Activated gamma-delta T cell treated with Interleukin-2 at 50 U/mL for 16 hours (primary cell): Measurements from ENCODE around the gene VWA3B.

Experiments
- DNase-seq: peaks from one replicate; pipeline ENCODE4 v3.0.0-alpha.2; 2020

The VWA3B gene

DNA sequence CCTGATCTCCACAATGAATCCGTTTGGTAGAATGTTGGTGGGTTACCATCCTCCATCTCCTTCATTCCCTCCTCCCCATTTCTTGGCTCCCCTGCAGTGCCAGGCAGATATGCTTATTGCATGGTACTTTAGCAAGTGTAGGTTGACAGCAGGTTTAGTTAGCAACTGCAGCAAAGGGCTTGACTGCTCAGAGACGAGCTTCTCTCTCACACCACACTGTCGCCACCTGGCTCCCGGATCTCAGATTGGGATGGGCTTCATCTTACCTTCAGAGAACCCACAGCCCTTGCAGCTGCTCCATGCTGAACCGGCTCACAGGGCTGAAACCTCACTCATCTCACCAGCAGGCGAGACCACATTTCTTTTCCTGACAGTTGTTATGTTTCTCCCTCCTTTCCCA lies 88.8 kb downstream of the VWA3B start:
- no peak for DNase-seq

DNA sequence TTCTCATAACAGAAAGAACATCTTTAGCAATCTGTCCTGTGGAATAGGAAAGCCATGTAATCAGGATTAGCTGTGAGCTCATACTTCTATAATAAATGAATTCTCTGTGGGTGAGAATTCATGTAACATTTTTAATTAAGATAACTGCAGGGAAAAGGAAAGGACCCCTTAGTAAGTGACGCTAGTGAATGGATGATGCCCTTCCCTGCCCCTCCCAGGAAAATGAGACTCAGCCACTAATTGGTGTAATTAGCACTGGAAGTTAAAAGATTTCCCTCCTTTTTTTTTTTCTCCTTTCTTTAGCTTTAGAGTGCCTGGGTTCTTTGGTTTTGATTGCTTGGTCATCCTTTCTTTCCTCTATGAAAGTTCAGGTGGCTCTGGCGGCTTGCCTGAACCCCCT lies 90.3 kb downstream of the VWA3B start:
- no peak for DNase-seq

DNA sequence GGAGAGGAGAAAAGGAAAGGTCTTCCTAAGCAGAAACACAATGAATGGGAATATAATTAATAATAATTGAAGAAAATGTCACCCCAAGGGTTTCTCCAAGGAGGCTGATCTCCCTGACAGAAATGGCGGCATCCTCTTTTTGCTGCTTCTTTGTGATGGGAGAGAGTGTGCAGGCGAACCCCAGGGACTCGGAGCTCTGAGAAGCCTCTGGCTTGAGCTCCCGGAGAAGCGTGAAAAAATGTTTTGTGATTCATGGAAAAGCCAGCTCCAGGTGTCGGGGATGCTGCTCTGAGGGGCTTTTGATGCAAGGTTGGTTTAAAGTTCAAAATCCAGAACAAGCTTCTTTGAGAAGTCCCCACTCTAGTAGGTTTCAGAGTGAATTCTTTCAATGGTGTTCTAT lies 91.0 kb downstream of the VWA3B start:
- DNase-seq, result no peak

DNA sequence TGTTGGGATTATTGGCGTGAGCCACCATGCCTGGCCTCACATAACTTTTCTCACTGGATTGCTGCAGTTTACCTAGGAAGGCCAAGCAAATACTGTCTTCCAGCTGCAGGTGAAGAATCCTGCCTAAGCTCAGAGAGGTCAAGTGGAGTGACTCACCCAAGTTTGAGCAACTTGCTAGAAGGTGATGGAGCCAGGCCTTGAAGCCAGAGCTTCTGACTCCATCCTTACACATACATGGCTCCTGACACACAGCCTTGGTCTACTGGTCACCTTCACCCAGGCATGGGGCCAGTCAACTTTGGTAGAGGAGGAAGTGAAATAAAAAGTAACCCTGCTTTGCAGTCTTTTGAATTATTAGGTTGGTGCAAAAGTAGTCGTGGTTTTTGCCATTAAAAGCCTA lies 93.5 kb downstream of the VWA3B start:
- no peak for DNase-seq

DNA sequence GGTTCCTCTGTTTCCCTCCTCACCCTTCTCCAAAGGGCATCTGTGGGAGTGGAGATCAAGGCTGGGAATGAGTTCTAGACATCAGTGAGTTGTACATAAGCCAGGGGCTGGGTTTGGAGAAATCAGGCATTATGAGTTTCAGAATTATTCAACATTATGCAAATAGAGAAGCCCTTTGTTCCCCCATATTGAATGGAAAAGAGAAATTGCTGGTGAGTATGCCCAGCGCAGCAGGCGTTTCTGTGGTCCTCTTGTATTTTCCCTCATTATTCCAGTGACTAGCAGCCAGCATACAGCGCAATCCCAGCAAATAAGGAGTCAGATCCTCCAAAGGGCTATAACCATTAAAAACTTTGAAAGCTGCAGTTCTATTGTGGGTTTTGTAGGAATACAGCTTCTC lies 94.4 kb downstream of the VWA3B start:
- DNase-seq, result no peak

DNA sequence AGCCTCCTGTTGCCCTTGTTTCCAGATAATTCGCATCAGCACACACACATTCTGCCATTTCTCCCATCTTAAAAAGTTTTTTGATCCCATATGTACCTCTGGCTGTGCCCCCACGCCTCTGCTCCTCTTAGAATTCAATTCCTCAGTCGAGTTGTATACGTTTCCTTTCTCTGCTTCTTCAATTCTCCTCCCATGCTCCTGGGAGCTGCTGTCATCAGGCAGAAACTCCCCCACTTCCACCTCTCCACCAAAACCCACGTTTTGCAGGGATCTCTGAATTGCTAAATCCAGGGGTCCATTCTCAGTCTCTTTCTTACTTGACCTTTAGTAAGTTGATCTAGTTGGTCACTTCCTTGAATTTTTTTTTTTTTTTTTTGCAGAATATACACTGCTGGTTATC lies 98.8 kb downstream of the VWA3B start:
- DNase-seq, result no peak

DNA sequence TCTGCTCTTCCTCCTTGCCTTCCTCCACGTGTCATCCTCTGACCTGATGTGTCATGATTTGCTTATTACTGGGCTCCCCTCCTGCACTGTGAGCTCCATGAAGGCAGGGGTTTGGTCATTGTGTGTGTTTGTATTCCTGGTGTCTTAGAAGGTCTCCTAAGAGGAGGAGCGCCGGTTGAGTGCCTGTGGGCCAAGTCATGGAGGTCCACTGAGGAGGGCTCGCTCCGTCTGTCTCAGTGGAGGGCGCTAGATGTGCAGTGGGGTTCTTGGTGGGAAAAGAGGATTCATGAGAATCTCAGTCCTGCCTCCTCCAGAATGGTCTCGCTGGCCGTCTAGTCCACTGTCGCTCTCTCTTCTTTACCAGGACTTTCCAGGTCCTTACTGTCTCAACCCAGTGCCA lies 100.2 kb downstream of the VWA3B start:
- no peak for DNase-seq

DNA sequence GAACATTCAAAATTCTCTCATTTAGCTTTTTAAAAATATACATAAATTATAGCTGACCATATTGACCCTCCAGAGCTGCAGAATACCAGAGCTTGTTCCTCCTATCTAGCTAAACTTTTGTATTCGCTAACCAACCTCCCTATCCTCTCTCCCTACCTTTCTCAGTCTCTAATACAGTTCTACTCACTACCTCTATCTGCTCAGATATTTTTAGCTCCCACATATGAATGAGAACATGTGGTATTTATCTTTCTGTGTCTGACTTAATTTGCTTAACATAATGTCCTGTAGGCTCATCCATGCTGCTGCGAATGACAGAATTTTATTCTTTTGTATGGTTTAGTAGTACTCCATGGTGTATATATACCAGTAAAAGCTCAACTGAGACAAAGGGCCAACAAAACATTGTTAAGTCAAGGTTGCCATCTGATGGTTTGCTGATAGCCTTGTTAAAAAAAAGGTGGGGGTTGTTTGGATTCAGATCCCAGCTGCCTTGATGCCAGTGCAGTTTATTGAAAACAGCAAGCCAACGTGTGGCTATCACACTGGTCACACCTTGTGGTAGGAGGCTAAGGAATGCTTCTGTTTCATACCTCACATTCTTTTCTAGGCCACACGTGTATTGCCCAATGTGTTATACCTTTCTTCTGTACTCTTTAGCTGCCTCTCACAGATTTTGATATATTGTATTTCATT lies 101.5 kb downstream of the VWA3B start:
- no peak for DNase-seq

DNA sequence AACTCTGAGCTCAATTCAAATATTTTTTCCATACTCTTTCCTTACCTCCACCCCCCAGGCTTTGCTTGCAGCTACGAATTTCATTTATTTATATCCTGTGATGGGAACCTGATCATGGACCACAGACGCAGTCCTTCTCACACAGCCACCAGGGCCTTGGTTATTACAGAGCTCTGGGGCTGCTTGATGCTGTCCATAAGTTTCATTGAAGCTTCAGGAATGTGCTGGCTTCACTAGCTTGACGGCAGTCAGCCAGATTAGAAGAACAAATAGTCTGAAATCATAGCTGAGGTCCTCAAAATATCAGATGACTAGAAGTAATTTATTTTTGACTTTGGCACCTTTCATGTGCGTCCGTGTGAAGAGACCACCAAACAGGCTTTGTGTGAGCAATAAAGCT lies 104.9 kb downstream of the VWA3B start:
- DNase-seq, result no peak

DNA sequence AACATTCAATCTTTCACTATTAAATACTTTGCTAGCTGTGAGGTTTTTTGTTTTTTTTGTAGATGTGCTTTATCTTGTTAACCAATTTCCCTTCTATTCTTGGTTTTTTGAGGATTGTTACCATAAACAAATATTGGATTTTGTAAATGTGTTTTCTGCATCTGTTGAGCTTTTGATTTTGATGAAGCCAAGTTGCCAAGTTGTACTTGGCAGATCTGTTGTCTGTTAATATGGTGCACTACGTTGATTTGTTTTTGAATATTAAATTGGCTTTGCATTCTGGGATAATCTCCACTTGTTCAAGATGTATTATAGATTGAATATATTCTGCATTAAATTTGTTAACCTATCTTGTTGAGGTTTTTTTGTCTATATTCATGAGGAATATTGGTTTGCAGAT lies 114.6 kb downstream of the VWA3B start:
- no peak for DNase-seq

DNA sequence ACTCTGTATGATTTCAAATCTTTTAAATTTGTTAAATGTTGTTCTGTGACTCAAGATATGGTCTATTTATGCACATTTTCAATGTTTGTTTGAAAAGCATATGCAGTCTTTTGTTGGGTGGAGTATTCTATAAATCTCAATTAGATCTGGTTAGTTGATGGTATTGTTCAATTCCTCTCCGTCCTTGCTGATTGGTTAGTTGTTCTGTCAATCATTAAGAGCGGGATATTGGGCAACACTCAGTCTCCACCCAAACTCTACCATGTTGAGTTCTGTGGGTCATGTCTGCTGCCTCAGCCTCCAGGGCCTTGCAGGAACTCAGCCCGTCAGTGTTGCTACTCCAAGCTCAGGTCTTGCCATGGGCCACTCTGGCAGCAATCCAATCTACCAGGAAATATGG lies 118.9 kb downstream of the VWA3B start:
- DNase-seq, result no peak

DNA sequence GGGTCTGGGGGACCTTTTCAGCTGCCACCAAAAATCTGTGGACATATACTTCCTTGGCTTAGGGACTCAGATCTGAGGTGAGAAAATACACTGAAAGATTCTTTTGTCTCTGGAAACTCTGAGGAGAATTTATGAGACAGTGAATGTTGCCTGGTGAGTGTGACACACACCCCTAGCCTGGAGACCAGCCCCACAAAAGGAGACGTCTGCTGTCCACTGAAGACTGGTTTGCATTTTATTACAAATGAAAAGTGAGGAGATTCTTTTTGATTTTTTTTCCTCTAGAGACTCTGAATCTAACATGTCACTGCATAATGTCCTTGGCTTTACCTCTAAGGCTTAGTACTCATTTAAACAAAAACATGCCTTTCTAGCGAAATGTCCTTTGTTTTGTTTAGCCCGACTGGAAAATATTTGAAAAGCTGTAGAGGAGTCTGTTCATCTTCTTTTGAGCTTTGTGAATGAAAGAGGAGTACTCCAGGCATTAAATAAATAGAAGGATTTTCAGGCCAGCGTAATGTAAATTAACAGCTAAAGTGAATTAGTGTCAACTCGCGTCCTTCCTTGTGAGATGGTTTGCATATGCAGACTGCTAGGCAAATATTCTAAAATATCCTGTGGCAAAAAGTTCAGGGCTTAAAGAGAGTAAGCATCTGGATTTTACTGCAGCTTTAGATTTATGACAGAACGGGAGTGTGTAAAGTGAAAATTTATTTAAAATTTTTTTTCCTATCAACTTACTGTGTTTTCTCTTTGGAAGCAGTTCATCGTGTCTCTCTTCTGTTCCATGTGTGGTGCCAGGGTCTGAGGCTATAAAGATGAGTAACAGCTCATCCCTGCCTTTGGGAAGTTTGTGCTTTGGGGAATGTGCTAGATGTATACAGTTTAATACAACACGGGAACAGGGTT lies 125.4 kb downstream of the VWA3B start:
- DNase-seq, result no peak

DNA sequence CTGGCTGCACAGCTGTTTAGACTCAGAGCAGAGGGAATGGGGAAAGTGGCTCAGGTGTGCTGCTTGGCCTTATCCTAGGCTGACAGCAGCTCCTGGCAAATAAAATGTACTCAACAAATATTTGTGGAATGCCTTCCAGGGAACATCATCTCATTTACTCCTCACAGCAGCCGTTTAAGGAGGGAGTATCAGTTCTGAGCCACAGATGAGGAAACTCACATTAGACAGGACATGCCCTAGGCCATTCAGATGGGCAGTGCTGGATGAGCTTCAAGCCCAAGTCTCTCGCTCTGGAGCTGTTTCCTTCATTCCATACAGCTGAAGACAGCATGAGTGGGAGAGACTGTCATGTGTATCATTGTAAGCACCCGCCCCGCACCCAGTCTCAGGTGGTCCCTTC lies 129.6 kb downstream of the VWA3B start:
- no peak for DNase-seq

DNA sequence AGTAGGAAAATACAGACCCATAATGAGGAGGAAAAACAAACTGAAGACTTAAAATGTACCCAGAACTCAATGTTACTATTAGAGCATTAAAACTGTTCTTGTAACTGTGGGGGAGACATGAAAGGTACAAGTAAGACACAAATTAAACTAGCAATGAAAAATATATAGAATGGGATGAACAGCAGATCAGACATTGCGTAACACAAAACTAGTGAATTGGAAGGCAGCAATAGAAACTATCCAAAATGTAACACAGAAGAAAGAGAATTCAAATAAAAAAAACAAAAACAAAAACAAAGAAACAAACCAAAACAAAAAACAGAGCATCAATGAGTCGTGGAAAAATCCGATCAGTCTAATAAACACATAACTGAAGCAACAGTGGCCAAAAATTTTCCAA lies 132.2 kb downstream of the VWA3B start:
- DNase-seq, result no peak

DNA sequence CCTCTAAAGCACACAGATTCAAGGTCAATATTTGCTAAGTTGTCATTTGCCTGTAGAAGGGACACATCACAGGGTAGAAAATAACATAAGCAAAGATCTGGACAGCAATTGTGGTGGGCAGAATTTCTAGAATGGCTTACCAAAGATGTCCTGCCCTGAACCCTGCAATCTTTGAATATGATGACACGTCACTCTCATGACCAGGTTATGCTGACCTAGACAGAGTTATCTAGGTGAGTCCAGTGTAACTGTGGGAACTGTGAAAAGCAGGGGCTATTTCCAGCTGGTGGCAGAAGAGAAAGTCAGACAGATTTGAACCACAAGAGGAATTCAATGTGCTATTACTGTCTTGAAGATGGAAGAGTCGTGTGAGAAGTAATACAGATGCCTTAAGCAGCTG lies 147.0 kb downstream of the VWA3B start:
- DNase-seq, result no peak

DNA sequence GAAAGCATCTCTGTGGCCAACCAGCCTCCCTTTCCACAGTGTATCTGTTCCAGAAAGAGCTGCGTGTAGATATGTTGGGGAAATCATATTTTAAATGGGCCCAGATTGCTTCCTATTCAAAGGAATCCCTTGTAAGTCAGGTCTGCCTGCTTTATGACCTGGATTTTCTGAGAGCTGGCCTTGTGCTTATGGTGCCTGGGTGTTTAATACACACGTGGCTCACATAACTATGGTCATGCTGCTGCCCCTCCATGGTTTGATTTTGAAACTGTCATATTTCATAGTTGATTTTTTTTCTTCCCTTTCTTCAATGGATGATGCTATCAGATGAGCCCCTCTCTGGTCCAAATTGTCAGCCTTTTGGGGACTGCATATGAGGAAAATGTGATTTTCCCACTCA lies 147.8 kb downstream of the VWA3B start:
- DNase-seq, result no peak

DNA sequence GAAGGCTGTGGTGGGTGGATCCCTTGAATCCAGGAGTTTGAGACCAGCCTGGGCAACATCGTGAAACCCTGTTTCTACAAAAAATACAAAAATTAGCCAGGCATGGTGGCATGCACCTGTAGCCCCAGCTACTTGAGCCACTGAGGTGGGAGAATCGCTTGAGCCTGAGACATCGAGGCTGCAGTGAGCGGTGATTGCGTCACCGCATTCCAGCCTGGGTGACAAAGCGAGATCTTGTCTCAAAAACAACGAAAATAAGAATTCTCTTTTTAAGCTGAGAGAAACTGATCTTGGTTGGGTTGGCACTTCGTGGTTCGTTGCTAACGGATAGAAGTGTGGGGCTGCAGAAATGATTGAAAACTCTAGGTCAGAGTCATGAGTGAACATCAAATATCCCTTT lies 150.0 kb downstream of the VWA3B start:
- no peak for DNase-seq

DNA sequence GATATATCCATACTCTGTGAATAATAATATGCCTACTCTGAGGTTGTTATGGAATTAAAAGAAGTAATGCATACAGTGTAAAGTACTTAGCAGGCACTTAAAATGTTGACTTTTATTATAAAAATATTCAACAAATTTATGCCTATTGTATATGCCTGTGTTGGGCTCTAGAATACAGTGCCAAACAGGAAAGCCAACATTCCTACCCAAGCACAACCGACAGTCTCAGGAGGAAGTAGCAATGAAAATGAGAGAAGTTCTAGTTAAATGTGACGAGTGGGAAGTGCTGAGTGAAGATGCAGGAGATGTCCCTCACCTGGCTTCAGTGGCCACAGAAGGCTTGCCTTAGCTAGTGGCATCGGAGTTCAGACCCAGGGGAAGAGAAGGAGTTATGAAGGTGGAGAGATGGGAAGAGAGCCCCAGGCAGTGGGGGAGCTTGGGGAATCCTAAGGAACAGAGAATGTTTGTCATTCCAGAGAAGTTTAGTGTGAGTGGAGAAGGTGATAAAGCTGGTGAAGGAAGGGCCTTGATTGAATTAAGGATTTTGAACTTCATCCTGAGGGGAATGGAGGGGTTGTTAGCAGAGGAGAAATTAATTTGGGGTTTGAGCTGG lies 153.9 kb downstream of the VWA3B start:
- DNase-seq, result no peak

DNA sequence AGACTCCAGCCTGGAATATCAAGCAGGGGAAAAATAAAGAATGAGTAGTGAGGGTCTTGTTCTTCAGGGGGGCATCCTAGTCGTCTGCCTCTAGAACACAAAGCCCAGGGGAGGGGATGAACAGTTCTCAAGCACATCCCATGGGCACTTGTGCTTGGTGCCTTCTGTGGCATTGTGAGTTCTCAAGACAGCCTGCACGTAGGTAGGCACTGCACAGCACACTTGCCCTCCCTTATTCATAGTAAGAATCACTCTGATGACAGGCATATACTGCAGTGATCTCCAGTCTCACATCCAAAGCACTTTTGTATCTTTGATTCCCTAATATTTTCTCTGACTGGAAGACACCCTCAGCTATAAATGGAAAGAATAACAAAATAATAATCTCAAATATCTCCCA lies 154.6 kb downstream of the VWA3B start:
- DNase-seq, result no peak

DNA sequence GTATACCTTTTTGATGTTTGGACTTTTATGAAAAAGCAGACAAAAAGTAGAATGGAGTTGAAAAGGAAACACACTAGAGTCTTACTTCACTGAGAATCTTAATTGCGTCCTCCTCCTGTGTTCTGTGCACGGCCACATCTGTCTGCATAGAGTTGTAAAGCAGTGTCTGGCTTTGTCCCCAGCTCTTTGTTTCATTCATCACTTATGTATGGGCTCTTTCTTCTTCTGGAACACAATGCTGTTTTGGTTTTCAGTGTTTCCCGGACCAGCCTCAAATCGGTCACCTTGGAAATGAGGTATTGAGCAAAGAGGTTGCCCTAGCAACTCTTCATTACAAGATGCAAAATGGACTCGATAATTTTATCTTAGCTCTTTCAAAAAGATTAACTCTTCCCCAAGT lies 155.0 kb downstream of the VWA3B start:
- DNase-seq, result no peak

DNA sequence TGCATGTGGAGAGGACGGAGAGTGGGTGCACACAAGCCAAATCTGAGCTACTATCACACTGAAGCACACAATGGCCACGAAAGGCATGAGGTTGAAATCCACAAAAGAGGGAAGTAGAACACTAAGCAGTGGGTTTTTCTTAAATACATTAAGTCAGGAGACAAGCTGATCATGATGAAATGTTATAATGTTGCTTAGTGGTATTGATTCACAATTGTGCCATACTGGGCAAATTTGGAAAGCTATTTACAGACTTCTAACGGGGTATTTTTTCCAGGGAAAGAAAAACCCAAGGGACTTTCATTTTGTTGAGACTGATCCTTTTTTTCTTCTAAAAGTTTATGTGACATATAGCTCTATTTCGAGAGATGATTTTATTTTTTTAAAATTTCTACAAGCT lies 158.5 kb downstream of the VWA3B start:
- no peak for DNase-seq

DNA sequence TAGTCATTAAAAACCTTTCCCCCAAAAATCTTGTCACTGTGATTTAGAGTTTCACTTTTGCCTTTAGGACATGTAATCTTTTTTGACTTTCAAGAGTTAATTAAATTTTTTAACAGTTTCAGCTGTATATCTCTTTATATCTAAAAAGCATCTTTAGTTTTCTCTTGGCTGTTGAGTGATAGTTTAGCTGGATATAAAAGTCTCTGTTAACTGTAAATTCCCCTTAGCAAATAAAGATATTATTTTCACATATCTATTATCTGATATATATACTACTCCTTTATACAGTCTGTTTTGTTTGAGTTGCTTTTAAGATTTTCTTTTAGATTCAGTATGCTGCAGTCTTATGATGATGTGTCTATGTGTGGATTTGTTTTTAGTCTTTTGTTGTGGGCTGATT lies 160.4 kb downstream of the VWA3B start:
- DNase-seq, result no peak

DNA sequence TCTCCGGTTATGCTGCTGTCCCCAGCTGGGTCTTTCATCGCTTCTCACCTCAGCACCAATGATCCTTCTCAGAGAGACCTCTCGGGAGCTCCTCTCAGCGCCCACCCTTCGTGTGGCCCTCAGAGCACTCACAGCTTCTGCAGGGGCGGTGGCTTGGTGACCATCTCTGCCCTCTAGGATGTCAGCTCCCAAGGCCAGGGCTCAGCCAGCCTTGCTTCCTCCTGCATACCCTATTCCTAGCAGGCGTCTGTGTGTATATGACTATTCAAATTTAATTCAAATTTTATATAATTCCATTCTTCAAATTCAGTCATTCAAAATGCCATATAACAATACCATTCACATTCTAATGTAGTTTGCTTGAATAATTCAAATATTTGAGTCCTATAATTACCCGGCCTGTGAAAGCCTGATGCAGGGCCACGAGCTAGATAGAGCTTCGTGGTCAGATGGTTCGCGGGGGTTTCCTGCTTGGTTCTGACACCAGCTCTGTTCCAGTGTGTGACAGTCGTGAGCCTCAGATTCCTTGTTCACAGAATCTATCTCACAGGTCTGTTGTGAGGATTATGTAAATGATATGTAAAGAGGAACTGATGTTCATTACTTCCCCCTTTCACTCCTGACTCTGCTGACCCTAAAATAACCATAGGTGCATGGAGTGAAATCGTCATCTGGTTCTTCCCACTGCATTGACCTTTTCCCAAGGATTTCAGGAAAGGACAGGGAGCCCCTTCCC lies 165.2 kb downstream of the VWA3B start:
- DNase-seq, result no peak
